NCI-H748 treated with DMSO at 0.1 percent for 48 hours (cell line): ENCODE data around the gene MARCOL.

ENCODE experiments used
- DNase-seq: peaks from one replicate; lab custom pipeline; 2025; lab: John Stamatoyannopoulos, UW

MARCOL gene, protein sequence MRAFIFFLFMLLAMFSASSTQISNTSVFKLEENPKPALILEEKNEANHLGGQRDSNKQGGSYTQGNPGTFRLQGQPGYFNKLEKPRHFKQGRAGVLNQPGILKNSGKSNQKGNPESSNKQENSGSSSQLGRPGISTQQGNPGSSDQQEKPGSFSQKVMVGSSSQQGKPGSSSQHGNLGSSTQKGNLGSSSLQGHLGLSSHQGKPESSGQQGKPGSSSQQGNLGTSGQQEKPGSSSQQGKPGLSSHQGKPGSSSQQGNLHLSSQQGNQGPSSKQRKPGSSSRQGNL

DNA sequence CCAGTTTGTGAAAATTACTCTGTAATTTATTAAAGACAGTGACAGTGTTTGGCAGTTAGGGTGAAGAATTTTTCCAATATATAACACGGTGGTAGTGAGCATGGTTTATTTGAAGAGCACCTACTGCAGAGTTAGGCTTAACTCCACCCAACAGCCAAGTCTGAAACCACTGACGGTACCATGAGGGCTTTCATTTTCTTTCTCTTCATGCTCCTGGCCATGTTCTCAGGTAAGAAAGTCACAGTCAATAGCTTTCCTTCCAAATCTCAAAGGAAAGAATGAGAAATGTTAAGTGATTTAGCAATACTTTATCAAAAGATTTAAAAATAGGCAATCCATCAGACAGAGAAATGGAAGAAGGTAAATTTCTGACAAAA lies at the start of gene MARCOL:
Gene MARCOL (plus strand): TSS at position 108 of the 377 bp plus-strand sequence. CDS start 73 bp downstream, at position 181.
- DNase-seq = no peak

DNA sequence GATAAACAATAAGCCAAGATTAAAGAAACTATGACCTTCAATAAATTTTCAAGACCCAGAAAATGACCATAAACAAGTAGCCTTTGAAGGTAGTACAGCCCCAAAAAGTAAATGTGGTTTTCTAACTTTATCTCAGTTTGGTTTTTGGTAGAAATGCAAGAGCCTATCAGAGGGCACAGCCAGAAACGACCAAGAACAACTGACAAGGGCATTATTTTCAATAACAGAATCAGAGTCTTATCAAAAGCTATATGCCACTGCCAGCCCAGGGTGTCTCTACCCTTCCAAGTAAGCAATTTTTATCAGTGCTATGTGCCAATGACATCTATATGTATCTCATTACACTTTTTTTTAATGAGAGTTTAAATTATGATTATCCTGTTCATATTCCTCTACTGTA lies 47.3 kb upstream of the MARCOL start:
- no peak for DNase-seq

DNA sequence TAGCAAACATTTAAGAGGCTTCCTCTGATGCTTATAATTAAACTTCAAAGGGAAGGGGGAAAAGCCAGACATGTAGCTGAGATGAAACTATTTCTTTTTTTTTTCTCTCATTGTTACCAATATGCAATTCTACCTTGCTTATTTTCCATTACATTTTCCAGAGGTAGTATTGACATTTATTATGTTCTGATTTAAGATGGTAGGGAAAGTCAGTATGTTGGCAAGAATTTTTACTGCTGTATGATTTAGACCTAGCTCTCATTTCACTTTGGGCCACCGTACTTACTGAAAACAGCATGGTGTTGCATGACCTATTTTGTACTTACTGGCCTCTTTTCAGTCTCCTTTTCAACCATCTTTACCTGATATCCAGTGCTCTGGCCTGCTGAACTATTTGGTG lies 45.1 kb upstream of the MARCOL start:
- no peak for DNase-seq

DNA sequence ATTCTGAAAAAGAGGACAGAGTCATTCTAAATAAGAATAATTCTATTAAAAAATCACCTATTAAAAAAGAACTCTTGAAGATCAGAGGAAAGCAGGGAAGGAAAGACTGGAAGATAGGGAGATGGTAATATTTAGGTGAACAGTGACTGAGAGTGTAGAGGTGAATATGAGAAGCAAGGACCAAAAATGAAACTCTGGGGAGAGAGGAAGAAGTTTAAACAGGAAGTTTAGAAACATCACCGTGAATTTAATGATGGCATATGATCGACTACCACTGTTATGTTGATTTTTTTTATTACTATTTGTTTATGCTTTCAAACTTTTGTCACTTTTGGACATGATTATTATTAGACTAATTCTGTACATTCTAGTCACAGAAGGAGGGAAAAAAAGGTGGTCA lies 37.2 kb upstream of the MARCOL start:
- DNase-seq = no peak

DNA sequence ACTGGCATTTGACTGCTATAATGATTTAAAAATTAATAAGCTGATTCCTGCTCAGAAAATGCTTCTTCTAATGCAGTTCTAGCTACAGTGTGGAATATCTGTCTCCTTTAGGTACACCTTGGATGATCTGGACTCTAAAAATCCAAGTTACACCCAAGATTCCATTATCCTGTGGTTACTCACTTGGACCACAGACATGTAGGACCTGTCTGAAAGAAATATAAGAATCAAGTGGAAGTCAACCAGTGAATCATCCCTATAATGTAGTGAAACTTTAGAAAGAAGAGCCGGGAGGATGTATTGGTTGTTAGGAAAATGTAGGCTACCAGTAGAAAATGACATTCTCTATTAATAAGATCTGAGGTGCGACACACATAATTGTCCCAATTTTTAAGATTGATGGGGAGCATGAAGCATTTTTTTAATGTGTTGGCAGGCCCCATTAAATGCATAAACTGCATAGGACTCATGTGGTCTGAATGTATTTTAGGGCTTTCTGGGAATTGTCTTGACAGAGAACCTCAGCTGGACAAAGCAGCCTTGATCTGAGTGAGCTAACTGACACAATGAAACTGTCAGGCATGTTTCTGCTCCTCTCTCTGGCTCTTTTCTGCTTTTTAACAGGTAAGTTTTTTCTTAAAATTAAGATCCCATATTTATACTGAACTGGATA lies 35.7 kb upstream of the MARCOL start, which contains the start of gene SPINK6:
Gene SPINK6 (plus strand): TSS at position 512 of the 673 bp plus-strand sequence. CDS start 55 bp downstream, at position 567.
- DNase-seq = no peak

DNA sequence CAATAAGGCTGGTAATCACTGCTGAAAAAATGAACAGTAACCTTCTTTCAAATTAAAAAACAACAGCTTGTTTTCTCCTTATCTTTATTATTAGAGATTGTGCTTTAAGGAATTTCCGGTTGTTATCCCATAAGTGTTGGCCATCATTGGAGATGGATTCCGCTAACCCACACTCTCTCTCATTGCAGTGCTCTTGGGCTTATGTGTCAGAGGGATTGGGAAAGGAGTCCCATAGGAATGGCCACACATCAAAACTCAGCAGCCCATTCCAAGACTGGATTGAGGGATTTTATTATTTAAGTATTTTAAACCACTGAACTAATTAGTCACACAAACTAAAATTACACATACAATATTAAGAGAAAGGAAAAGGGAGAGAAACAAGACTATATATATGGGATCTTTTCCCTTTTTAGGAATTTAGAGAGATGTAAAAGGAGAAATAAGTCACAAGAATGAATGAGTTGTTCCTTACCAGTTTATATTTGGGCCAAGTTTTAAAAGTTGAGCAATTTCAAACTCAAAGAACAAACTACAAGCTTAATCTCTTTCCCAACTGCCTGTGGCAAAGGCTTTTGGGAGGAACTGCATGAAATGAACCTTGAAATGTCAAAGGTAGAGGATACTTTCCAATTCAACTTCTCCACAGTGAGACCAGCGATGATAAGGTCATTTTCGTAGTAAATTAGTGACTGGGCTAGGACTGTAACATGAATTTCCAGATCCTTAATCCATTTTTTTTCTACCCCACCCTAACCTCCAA lies 33.1 kb upstream of the MARCOL start:
- DNase-seq = no peak

DNA sequence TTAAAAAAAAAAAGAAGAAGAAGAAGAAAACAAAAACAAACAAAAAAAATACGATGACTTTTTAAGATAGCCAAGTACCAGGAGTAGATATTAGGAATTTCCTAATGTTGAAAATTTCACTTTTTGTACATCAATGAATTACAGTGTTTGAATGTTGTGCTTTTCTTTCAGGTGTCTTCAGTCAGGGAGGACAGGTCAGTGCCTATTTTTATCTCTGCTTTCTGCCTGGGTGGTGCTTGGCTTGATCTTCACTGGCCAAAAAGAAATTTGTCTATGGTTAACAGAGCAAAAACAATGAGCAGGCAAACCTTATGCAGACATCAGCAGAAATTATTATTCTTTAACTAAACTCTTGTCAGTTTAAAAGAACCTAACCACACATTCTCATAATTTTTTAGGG lies 32.5 kb upstream of the MARCOL start:
- no peak for DNase-seq

DNA sequence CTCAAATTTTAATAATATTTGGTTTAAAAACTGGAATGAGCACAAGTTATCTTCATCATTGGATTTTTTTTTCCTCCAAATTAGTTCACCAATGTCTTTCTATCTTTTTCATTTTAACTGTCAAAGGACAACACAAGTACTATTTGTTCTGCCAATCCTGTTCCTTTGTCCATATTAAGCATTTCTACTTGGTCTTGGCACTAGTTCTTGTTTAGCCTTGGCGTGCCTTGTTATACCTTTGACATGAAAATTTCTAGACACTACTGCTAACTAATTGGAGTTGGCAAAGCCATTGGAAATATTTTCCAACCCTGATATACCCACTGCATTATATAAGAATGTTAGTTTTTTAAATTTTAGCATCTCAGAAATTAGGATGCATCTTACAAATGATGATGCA lies 31.7 kb upstream of the MARCOL start:
- no peak for DNase-seq

DNA sequence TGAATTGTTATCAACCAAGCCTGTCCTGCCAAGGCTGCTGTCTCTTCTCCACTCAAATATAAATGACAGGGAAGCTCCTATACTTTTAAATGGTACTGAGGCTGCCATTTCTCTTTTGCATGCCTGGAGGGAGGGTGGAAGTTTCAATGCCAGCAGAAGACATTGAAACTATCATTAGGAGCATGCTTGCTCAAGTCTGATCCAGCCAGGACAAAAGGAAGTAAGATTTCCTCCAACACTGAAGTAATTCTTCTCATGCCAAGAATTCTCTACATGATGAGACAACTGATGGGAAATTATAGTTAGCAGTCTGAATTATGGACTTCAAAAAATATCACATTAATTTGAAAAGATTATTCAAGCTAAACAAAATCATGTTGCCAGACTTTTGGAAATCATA lies 30.1 kb upstream of the MARCOL start:
- DNase-seq = no peak

DNA sequence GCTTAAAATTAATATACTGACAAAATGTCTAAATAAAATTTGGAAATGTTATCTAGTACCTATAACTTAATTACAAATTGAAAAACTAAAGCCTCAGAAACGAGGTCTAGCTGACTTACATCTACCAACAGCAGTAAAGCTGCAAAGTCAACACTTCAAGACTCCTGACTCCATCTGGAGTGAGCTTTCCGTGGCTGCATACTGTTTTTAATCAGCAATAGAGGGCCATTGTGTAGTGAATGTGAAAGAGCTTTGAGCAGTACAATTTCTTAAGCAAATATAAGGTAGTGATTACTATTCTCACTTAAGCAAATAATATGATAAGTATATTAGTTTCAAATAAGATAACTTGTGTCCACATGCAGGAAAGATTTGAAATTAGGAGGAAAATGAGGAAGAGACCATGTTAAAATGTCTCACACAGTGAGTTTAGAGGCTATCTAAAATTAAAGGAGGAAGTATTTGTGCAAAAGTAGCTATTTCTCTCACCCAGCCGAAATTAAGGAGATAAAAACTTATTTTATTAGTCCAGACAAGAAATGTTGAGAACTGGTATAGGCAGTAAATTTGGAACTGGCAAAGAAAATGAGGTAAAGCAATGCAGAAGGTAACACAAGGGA lies 29.1 kb upstream of the MARCOL start:
- no peak for DNase-seq

DNA sequence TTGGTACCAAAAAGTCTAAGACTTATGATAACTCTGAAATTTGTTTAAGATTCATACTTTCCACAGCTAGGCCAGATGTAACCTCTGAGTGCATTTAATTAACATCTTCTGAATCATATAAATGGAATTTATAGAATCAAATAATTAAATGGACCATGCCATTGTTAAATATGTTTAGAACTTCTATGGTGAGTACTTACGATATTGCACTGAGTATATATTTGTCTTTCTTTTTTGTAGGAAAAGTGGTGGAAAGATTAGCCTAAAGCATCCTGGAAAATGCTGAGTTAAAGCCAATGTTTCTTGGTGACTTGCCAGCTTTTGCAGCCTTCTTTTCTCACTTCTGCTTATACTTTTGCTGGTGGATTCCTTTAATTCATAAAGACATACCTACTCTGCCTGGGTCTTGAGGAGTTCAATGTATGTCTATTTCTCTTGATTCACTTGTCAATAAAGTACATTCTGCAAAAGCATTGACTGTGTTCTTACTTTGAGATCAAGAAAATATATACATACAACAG lies 23.6 kb upstream of the MARCOL start:
- no peak for DNase-seq

DNA sequence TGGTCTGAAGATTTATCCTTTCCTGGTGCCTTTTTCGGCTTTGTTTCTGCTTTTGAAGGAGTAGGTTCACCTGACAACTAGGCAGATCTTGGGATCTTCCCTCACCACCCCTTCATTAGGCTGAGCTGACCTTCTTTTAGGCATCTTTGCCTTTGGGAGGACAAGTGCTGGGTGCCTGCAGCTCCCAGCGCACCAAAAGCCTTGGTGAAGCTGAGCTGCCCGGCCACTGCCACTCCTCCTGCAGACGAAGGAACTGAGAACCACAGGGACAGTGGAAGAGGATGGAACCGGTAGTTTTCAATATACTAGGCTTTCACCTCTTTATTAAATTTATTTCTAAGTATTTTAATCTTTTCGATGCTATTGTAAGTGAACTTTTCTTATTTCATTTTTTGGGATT lies 16.8 kb upstream of the MARCOL start:
- no peak for DNase-seq

DNA sequence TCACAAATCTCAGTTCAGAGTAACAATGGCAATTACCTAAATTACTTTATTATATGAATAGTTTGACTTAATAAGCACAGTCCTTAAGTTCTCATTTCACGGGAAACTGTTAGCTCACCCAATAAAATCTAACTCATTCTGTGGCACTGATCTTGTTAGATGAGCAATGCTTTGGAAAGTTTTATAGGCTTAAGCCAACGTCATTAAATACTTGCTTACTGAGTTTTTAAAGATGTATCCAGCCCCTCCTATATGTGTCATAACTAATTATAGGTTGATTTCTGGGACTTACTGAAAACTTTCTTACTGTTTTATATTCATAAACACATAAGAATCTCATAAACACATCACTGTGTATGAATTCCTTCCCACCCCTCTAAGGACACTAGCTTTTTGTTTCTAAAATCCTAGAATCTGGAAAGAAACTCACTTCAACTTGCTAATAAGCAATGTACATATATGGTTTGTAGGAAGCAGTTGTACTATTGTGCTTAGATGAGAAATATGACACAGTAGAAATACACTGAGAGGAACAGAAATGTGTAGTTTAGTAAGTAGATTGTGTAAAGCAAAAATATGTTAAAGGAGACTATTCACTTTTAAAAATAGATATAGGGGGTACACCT lies 14.1 kb upstream of the MARCOL start:
- DNase-seq = no peak

DNA sequence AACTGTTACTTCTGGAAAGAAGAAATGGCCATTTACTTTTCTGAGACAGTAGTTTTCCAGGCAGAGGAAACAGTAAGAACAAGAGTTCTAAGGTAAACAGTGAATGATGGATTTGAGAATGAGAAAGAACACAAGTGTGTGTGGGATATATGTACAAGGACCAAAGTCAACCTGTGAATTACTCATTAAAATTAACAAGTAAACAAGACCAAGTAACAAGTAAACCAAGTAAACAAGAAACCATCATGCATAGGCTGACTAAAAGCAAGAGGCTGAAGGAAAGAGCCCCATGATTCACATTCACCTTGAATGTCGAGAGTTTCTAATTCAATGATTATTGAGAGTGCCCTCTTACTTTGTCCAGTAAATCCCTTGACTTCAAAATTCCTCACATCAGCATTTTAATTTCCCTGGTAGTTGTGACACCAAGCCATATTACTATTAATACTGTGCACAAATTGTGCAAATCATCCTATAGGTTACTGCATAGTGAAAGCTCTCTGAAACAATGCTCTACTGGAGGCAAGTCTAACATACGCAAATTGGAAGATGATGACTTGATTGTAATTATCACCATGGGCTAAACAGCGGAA lies 9.8 kb upstream of the MARCOL start:
- DNase-seq = no peak

DNA sequence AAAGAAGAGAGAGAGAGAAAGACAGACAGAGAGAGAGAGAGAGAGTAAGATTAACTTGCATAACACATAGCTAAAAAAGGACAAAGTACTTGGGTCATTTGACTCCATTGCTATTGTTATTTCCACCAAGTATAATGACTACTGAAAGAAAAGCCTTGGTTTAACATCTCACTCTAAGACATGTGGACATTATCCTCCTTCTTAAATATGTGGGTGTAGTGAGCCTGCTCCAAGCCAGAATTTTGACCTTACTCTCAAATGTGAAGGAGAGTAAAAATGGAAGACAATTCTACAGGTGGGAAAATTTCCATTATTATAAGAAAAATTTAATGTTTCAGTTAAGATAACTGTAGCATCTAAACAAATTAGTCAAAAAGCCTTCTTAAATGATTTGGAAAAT lies 8.5 kb upstream of the MARCOL start:
- no peak for DNase-seq

DNA sequence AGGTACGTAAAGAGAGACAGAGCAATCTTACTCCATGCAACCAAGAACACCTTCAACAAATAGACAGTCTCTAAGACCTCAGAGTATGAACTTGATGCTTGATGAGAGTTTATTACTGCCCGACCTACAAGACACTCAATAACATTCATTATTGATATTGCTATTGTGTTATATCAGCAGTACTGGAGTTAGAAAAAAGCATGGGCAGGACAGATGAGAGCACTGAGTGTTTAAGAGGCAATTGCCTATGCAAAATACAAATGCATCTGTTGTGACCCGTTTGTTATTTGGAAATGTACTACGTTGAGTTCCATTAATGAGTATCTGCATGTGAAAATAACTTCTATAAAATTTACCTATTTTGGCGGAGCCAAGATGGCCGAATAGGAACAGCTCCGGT lies 8.1 kb upstream of the MARCOL start:
- DNase-seq = no peak

DNA sequence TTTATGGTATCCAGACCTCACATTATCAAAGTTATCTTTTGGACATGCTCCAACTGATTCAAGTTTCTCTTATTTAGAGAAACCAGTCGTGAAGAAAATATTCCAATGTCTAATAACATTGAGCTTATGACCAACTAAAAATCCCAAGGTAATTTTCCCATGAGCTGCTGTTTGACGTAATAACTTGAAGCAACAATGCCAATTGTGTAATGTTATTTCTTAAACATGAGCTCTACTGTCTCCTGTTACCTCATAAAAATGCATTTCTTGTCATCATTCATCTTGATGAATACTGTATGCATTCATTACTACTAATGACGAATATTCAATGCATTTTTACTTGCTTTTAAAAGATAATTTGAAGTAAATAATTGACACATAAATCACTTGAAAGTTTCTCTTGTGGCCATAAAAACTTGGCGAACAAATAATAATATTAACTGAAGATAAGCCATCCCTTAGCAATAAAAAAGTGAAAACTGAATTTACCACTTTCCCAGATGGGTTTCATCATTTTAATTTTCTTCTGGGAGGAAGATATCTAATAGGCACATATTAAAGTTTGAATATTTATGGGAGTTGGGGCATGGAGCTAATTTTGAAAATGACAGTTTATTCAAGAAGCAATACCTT lies 424 bp upstream of the MARCOL start:
- DNase-seq = no peak

DNA sequence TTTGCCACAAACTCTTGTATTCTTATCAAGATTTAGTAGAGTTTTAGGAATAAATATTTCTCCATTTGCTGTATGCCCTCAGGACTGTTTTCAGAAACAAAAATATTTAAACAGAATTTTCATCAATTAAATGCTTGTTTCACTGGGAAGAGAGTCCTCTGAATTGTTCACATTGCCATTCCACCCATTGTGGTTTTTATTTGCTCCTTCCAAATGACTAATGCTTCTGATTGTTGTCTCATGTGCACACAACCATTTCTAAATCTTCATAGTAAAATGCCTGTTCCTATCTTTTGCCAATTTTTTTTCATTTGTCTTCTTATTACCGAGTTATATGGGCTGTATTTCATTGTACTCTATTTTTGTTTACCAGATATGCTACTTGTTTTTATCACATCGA lies 10.6 kb downstream of the MARCOL start:
- DNase-seq = no peak

DNA sequence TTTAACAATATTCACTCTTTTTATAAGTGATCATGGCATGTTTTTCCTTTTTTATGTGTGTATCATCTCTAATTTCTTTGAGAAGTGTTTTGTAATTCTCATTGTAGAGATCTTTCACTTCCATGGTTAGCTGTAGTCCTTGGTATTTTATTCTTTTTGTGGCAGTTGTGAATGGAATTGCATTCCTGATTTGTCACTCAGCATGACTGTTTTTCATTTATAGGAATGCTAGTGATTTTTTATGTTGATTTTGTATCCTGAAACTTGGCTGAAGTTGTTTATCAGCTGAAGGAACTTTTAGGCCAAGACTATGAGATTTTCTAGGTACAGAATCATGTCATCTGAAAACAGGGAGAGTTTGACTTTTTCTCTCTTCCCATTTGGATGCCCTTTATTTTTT lies 17.1 kb downstream of the MARCOL start:
- no peak for DNase-seq

DNA sequence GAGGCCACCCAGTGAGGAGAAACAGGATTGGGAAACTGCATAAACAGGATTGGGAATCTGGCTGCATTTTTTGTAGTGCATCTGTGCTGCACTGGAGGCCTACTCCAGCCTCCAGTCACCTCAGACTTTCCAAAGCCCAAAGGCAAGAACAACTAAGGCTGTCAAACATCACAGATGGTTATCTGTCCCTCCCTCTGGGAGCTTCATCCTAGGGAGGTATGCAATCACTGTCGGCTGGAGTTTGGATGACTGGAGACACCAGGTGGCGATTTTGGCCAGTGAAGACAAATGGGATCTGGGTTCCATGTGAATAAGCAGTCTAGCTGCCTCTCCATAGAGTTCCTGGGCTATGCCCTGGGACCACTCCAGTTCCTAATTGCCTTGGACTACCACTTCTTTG lies 21.0 kb downstream of the MARCOL start:
- DNase-seq = no peak

DNA sequence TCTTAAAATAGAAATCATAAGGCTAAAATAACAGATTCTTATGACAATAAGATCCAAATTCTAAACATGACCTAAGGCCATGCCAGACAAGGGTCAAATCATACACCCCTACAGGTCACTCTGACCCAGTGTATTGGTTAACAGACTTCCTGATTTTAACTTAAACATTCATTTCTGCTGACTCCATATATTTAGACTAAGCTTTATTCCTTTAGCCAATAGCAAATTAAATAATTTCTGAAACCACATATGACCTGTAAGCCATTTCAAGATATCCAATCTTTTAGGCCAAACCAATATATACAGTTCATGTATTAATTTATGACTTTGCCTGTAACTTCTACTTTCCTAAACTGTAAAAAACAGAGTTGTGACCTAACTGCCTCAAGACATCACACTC lies 22.9 kb downstream of the MARCOL start:
- no peak for DNase-seq
